ENCODE measurements around the gene MPZL2. TPM values are rescaled to one million over a fixed set of nuclear protein-coding genes. Genes with fewer than 3 reads are reported as not detected.

Gene MPZL2
- total and polyA plus RNA-seq, 10 of the 15 experiments (the other 5 are each of a cell fraction or from before 2014, with no cell fraction given), result 0.81 to 4.8 (median 3.1) TPM

GRCh38 chr11:118227865-118228785 is 36.0 kb downstream of the MPZL2 start:
- H3K4me2 ChIP-seq (ENCODE audit: control insufficient read depth, insufficient read depth), result peak overlapping the region; percentile 56
- no peak for DNase-seq (ENCODE audit: low read depth, low spot score)
- peak; percentile 18 for FAIRE-seq
- CTCF ChIA-PET, result interaction anchor here (0.8 to 1.6 kb wide), 5 partner anchors 14 to 63 kb away, joined by 3 to 6 read pairs (median 3); no protein-coding TSS in a partner anchor
- H3K9me3 ChIP-seq (replicated peaks; ENCODE audit: control insufficient read depth, insufficient read depth, low read length), result peaks cover 1% of the 10 kb centered on the region; the same call in 1 of the 3 replicates
- H2AFZ ChIP-seq (ENCODE audit: control insufficient read depth, low read depth, low read length), result no peak overlapping the region
- H3K4me3 ChIP-seq, result no peak overlapping the region
- peak overlapping the region; percentile 45; the same call in 1 of the 2 replicates for H3K27ac ChIP-seq (ENCODE audit: control insufficient read depth, insufficient read depth)
- in situ Hi-C loops (cut with MboI) (no loop called here), intact Hi-C loops (cut with micrococcal nuclease; ENCODE audit: unreplicated experiment) (loop anchor here (2.0 kb wide), 1 partner anchor 17 kb away; no protein-coding TSS in a partner anchor)
- under 1% methylated on average over 8 of the region's 8 CpGs for WGBS (ENCODE audit: insufficient coverage, insufficient replicate concordance, low lambda C conversion rate, missing lambda C conversion rate)
- POLR2A ChIA-PET, result interaction anchor here (1.6 to 1.9 kb wide), 2 partner anchors 12 to 14 kb away, joined by 5 to 6 read pairs; no protein-coding TSS in a partner anchor
- RAD21 ChIA-PET (ENCODE audit: unreplicated experiment), result interaction anchor here (0.6 to 1.2 kb wide), 4 partner anchors 9 to 123 kb away, joined by 3 to 5 read pairs (median 3); no protein-coding TSS in a partner anchor
- peaks cover 30% of the 10 kb centered on the region for H3K4me1 ChIP-seq (ENCODE audit: control insufficient read depth, insufficient read depth, low read length)
- SMC1A ChIA-PET (ENCODE audit: uncharacterized antibody, unreplicated experiment), result interaction anchor here (1.5 to 4.6 kb wide), 5 partner anchors 12 to 24 kb away, joined by 3 to 80 read pairs (median 9); partner anchors contain the start of gene MPZL3
- no peak overlapping the region for H3K9ac ChIP-seq (ENCODE audit: control insufficient read depth, insufficient read depth, low read length)
- peak; percentile 85 for ATAC-seq
- no peaks in the 10 kb centered on the region for H3K79me2 ChIP-seq (ENCODE audit: control insufficient read depth, insufficient read depth, low read length)
- no peaks in the 10 kb centered on the region for H4K20me1 ChIP-seq (ENCODE audit: control insufficient read depth, insufficient read depth)
- H3K36me3 ChIP-seq (ENCODE audit: control insufficient read depth in 2 of 2, insufficient read depth in 2 of 2, low read length in 1 of 2), result peaks cover 0 to 2% of the 10 kb centered on the region in 2 experiments; a peak in 2 of 4 replicates
- BruUV-seq (replicated peaks), result no TSS peak
- no peaks in the 10 kb centered on the region for H3K27me3 ChIP-seq (replicated peaks in 1 of 2; ENCODE audit: control insufficient read depth in 2 of 2, insufficient read depth in 2 of 2, low read length in 1 of 2)
- TF ChIP-seq RELB (IDR thresholded peaks at IDR 0.05; ENCODE audit: low read depth), result peak; percentile 69; the same call in 1 of the 2 replicates
- no peak for TF ChIP-seq USF2 (IDR thresholded peaks at IDR 0.05; ENCODE audit: borderline replicate concordance, low read depth, low read length)
- TF ChIP-seq BMI1 (IDR thresholded peaks at IDR 0.05; ENCODE audit: borderline replicate concordance), result peak; percentile 50; the same call in 1 of the 2 replicates
- no peak for TF ChIP-seq SUZ12 (IDR thresholded peaks at IDR 0.05; ENCODE audit: unreplicated experiment)
- no peak for TF ChIP-seq WRNIP1 (IDR thresholded peaks at IDR 0.05; ENCODE audit: borderline replicate concordance, low read depth, low read length)
- TF ChIP-seq NBN (IDR thresholded peaks at IDR 0.05), result peak; percentile 86
- 0 out of 2 replicates have a peak, but pooled peaks have one; percentile 23 for TF ChIP-seq PML (IDR thresholded peaks at IDR 0.05; ENCODE audit: low read length)
- peak; percentile 89 for TF ChIP-seq MTA3 (IDR thresholded peaks at IDR 0.05; ENCODE audit: borderline replicate concordance, low read length)
- TF ChIP-seq MTA2 (IDR thresholded peaks at IDR 0.05; ENCODE audit: low read depth), result peak; percentile 93
- no peak; the same call in 1 of the 2 replicates for TF ChIP-seq ZNF592 (IDR thresholded peaks at IDR 0.05)
- peak; percentile 99 for TF ChIP-seq SKIL (IDR thresholded peaks at IDR 0.05; ENCODE audit: low read depth, poor library complexity, severe bottlenecking)
- no peak for TF ChIP-seq SIX5 (IDR thresholded peaks at IDR 0.05; ENCODE audit: low read depth, low read length, severe bottlenecking)

Measured in GM12878 (cell line).